Lung (tissue), 12 donors: ENCODE data around the gene TSPEAR. TPM values are rescaled to one million over a fixed set of nuclear protein-coding genes. Genes with fewer than 3 reads are reported as not detected.

Experiments used
- ATAC-seq: fragments of 200-7000 bp; cut with Tn5 transposase; one replicate; pipeline ENCODE4 v1.9.1; 2020; ENCODE audit warnings: moderate number of reproducible peaks; ENCODE audit not compliant: insufficient read depth, low FRiP score
- DNase-seq, 3 donors: peaks; one replicate each; pipeline ENCODE4 v3.0.0-alpha.2; 2013 to 2017
- H3K27ac ChIP-seq, 2 donors: one replicate each; pipeline ENCODE4 v1.5.1; 2013; ENCODE audit warnings: mild to moderate bottlenecking in 2 of 2, moderate library complexity in 2 of 2, control low read depth in 1 of 2, inconsistent platforms in 1 of 2, low read depth in 1 of 2, low read length in 1 of 2
- H3K27me3 ChIP-seq, 3 donors: one replicate each; pipeline ENCODE4 v1.5.1; 2013; ENCODE audit warnings: low read length in 2 of 3; ENCODE audit not compliant: control insufficient read depth in 3 of 3, insufficient read depth in 3 of 3
- H3K36me3 ChIP-seq, 4 donors: one replicate each; pipeline ENCODE4 v1.5.1; 2013; ENCODE audit warnings: low read length in 4 of 4, mild to moderate bottlenecking in 1 of 4, moderate library complexity in 1 of 4; ENCODE audit not compliant: control insufficient read depth in 4 of 4, insufficient read depth in 4 of 4
- H3K4me1 ChIP-seq, 5 donors: one replicate each; pipeline ENCODE4 v1.5.1; 2013; ENCODE audit warnings: low read length in 5 of 5, mild to moderate bottlenecking in 2 of 5, moderate library complexity in 1 of 5; ENCODE audit not compliant: control insufficient read depth in 5 of 5, insufficient read depth in 5 of 5
- H3K4me3 ChIP-seq: one replicate; pipeline ENCODE4 v1.5.1; 2013; ENCODE audit warnings: mild to moderate bottlenecking, control low read depth, moderate library complexity
- H3K9ac ChIP-seq, 2 donors: one replicate each; pipeline ENCODE4 v1.5.1; 2013; ENCODE audit warnings: low read length in 2 of 2, control low read depth in 1 of 2; ENCODE audit not compliant: insufficient read depth in 1 of 2
- H3K9me3 ChIP-seq, 4 donors: one replicate each; pipeline ENCODE4 v1.5.1; 2013; ENCODE audit warnings: low read length in 3 of 4, mild to moderate bottlenecking in 1 of 4, moderate library complexity in 1 of 4; ENCODE audit not compliant: control insufficient read depth in 4 of 4, insufficient read depth in 3 of 4
- CTCF ChIP-seq: IDR thresholded peaks from 2 replicates; pipeline ENCODE4 v1.5.1; 2012; ENCODE audit warnings: mild to moderate bottlenecking; ENCODE audit errors: control extremely low read depth, extremely low read depth
- WGBS, 2 donors: extraction: QIAGEN DNeasy Blood & Tissue Kit; methylation state at CpG; one replicate each; pipeline ENCODE4 v1.1.7; 2013; 5-methylcytosine and 5-hydroxymethylcytosine counted together
- polyA plus RNA-seq, 2 donors: library from polyadenylated mRNA; stranded (reverse); fragments of 200-250 nt; gene quantifications; one replicate each; pipeline ENCODE4 v1.2.1, GENCODE V29; 2013
- total RNA-seq, 2 donors: library from RNA; depleted of rRNA in 1 of 2; stranded (reverse); fragments of >200 nt in 1 of 2; gene quantifications; one replicate each; pipeline ENCODE4 v1.2.1, GENCODE V29; 2014 to 2021
- donor health status: control.
- donor health status: control.
- donor health status: Bipolar disorder and iron deficiency.
- donor health status: healthy.
- donor health status: DM: yes; HTN: yes; CAD: no.

The TSPEAR gene
- total and polyA plus RNA-seq, 4 donors = 0.02 to 2.1 (median 0.27) TPM

DNA sequence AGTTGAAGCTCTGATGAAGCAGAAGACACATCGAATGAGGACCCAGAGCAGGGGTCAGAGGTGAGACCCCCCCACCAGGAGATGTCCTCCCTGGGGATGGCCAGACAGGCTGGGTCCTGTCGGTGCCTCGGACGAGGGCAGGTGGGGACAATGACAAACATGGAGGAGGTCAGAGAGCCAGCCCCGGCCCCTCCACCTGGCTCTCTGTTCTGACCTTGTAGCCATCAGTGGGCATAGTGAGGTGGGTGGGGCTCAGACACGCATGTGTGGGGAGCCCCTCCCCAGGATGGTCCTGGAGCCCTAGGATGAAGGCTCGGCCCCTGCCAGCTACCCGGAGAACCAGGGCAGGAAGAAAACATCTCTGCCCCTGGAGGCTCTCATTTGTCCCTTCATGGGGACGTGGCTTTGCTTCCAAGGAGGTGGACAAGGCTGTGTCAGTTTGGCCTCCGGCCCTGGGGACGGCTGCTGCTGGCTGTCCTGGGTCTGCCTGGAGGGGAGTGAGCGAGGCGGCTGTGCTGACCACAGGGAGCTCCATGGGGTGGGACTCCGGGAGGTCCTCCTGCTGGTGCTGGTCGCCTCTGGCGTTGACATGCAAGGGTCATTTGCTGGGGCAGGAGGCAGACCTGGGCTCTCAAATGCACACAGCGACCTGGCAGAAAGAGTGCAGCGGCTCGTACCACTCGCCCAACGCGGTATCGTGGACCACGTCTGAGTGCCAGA, 121.6 kb downstream of the TSPEAR start:
- Histone ChIP-seq H3K4me3 (no peak overlapping the region), H3K9ac (no peak overlapping the region), H3K27me3 (peaks cover 0 to under 1% (median 0%) of the 10 kb centered on the region in 3 donors), H3K9me3 (peaks cover 0 to 6% (median 0%) of the 10 kb centered on the region in 4 donors), H3K4me1 (peaks cover 0 to 8% (median 0%) of the 10 kb centered on the region in 5 donors), H3K27ac (no peak overlapping the region), H3K36me3 (no peaks in the 10 kb centered on the region)
- no peak for ATAC-seq
- WGBS, 2 donors = 79 to 85% methylated on average over 24 of the region's 24 CpGs
- no peak for DNase-seq
- no peak for TF ChIP-seq CTCF

DNA sequence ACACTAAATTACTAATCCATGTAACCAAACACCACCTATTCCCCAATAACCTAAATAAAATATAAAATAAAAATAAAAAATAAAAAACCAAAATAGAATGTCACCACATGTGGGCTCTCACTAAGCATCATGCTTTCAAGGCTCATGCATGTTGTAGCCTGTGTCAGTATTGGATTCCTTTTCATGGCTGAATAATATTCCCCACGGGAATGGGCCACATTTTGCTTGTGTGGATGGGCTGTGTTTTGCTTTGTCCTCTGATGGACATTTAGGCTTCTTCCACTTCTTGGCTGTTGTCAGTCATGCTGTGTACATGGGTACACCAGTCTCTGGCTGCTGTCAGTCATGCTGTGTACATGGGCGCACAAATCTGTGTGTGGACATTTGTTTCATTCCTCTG, 122.3 kb downstream of the TSPEAR start:
- Histone ChIP-seq H3K4me3 (no peak overlapping the region), H3K27ac (no peak overlapping the region), H3K4me1 (peaks cover 0 to 8% (median 0%) of the 10 kb centered on the region in 5 donors), H3K9ac (no peak overlapping the region), H3K9me3 (peaks cover 0 to 6% (median 0%) of the 10 kb centered on the region in 4 donors), H3K36me3 (no peaks in the 10 kb centered on the region), H3K27me3 (peaks cover 0 to 2% (median under 1%) of the 10 kb centered on the region in 3 donors)
- TF ChIP-seq CTCF = no peak
- whole genome bisulfite sequencing, 2 donors = 96 to 100% methylated on average over 2 of the region's 2 CpGs
- DNase-seq = no peak
- ATAC-seq = no peak

DNA sequence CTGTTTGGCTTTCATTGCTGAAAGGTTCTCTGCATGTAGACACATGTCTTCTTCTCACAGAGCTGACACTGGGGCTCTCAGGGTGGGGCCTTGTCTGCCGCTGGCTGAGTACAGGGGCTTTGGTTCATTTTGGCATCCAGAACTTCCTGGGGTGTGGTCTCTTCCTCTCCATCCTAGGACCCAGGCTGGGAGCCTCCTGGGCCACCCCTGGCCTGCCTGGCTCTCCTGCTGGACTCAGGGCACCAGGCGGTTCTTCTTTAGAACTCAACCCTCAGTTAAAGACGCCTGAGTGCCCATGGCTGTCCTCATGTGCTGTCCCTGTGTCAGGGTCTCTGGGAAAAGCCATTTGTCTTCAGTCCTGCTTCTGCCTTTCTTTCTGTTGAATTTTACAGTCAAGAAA, 125.5 kb downstream of the TSPEAR start:
- no peak for DNase-seq
- ATAC-seq = no peak
- no peak overlapping the region for H3K4me3 ChIP-seq
- no peaks in the 10 kb centered on the region for H3K36me3 ChIP-seq
- H3K27me3 ChIP-seq = peaks cover 2 to 6% (median 3%) of the 10 kb centered on the region in 3 donors
- WGBS, 2 donors = 78 to 88% methylated on average over 3 of the region's 3 CpGs
- H3K9ac ChIP-seq = no peak overlapping the region
- H3K27ac ChIP-seq = no peak overlapping the region
- H3K9me3 ChIP-seq = peaks cover 0 to 14% (median 1%) of the 10 kb centered on the region in 4 donors
- H3K4me1 ChIP-seq = no peaks in the 10 kb centered on the region
- no peak for TF ChIP-seq CTCF
